Amygdala (tissue), 56 donors: ENCODE results near the gene CHTF18.

Experiments used
- DNase-seq, 56 donors: peaks; one replicate each; lab custom pipeline; 2025; lab: John Stamatoyannopoulos, UW

Gene CHTF18

DNA sequence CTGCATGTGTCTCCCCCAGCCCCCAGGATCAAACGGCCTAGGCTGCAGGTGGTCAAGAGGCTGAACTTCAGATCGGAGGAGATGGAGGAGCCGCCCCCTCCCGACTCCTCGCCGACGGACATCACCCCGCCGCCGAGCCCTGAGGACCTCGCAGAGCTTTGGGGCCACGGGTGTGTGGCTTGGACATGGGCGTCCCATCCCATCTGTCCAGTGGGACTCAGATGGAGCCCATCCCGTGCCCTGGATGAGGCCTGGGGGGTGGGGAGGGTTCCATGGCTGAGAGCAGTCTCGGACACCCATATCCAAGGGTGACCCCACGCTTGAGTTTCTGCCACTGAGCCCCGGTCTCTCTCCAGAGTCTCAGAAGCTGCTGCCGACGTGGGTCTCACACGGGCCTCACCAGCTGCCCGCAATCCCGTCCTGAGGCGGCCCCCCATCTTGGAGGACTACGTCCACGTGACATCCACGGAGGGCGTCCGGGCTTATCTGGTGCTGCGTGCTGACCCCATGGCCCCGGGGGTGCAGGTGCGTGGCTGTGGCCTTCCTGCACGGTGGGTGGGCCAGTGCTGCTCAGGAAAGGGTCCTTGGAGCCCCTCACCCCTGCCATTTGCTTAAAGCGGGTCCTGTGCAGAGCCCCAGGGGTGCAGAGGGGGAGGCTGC is 901 bp downstream of the CHTF18 start:
- DNase-seq, result no peak

DNA sequence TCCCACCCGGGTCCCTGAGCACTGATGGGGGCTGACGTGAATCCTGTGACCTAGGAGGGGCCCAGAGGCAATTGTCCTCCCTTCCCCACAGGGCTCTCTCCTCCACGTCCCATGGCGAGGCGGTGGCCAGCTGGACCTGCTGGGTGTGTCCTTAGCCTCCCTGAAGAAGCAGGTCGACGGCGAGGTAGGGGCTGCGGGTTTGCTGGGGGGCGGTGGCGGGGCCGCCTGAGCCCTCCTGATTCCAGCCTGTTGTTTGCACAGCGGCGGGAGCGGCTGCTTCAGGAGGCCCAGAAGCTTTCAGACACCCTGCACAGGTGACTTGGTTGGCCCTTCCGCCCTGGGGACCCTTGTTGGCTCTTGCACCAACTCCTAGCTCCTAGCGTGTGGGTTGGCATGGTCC is 1.7 kb downstream of the CHTF18 start:
- no peak for DNase-seq

DNA sequence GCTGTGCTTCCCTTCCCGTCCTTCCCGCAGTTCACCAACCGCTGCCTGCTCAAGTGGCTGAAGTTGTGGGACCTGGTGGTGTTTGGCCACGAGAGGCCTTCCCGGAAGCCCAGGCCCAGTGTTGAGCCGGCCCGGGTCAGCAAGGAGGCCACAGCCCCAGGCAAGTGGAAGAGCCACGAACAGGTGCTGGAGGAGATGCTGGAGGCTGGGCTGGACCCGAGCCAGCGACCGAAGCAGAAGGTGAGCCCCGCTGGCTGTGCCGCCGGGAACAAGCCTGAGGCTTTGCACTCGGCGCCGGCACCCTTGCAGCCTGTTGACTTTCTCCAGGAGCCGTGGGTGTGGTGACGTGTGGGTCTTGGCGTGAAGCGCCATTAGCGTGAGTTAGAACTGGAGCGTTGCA is 2.7 kb downstream of the CHTF18 start:
- no peak for DNase-seq

DNA sequence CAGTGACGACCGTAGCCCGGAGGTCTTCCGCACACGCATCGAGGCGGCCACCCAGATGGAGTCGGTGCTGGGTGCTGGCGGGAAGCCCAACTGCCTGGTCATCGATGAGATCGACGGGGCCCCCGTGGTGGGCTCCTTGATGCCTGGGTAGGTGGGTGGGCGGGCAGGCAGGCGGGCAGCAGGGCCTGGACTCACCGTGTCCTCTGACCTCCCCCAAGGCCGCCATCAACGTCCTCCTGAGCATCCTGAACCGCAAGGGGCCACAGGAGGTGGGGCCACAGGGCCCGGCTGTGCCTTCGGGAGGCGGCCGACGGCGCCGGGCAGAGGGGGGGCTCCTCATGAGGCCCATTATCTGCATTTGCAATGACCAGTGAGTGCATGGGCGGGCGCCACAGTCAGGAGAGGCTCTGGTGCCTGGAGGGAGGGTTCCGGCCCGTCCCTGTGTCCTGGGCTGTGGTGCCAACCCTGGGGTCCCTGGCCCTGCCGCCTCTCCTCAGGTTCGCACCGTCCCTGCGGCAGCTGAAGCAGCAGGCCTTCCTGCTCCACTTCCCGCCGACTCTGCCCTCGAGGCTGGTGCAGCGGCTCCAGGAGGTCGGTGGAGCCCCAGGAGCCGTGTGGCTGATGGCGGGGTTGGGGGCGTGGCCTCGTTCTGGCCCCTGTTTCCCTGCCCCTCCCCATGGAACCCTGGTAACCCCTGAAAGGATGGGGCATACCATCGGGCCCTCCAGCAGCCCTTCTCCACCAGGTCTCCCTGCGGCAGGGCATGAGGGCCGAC is 4.0 kb downstream of the CHTF18 start:
- DNase-seq, result no peak

DNA sequence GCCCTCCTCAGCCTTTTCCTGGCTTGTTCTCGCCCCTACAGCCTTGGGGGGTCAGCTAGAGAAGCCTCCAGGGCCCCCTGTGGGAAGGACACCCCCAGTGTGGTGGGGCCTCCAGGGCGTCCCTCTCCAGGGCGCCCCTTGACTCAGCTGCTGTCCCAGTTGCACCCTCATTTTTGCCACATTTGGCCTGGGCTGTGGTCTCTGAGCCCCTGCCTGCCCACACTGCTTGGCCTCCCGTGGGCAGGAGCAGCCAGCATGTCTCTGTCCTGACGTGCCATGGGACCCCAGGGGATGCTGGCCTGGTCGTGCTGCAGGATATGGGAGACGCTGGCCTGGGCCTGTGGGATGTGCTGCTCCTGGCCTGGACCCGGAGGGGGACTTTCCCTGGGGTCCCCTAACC is 5.0 kb downstream of the CHTF18 start:
- no peak for DNase-seq

DNA sequence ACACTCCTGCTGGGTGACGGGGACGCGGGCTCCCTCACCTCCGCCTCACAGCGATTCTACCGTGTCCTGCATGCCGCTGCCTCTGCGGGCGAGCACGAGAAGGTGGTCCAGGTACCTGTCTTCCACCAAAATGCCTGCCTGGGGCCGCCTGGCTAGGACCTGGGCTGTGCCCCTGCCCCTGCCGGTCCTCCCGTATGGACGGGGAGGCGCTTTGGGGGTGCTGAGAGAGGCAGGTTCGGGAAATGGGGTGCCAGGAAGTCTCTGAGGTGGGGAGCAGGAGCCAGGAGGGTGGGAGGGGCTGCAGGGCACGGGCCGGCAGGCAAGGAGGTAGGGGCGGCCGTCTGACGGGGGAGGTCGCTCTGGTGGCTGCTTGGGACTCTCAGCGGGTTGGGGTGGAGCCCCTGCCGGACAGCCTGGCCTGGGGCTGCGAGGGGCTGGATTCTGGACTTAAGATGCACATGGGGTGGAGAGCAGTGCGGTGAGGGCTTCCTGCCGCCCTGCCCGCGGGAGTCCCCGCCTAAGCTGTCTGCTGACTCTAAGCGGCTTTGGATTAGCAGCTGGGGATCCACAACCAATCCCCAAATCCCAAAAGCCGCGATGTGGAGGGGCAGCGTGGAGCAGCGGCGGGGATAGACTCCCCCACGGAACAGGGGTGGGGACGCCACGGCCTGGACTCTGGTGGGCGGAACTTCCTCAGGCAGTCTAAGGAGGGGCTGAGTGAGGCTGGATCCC is 5.8 kb downstream of the CHTF18 start:
- DNase-seq, result no peak

DNA sequence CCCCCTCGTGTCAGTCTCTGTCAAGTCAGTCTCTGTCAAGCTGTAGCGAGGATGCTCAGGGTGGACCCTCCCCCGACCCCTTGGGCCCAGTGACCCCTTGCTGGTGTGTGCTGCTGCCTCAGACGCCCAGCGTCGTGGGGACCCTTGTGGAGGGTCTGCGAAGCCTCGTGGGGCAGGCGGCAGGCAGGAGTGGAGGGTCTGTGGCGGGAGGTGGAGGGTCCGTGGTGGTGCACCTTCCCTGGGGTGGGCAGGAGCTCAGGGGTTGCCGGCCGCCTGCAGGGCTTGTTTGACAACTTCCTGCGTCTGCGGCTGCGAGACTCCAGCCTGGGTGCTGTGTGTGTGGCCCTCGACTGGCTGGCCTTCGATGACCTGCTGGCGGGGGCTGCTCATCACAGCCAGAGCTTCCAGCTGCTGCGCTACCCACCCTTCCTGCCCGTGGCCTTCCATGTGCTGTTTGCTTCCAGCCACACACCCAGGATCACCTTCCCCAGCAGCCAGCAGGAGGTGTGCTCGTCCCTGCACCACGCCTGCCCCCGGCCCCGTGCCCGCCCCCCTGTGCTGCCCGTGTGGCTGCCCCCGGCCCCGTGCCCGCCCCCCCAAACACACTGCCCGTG is 6.5 kb downstream of the CHTF18 start:
- no peak for DNase-seq

DNA sequence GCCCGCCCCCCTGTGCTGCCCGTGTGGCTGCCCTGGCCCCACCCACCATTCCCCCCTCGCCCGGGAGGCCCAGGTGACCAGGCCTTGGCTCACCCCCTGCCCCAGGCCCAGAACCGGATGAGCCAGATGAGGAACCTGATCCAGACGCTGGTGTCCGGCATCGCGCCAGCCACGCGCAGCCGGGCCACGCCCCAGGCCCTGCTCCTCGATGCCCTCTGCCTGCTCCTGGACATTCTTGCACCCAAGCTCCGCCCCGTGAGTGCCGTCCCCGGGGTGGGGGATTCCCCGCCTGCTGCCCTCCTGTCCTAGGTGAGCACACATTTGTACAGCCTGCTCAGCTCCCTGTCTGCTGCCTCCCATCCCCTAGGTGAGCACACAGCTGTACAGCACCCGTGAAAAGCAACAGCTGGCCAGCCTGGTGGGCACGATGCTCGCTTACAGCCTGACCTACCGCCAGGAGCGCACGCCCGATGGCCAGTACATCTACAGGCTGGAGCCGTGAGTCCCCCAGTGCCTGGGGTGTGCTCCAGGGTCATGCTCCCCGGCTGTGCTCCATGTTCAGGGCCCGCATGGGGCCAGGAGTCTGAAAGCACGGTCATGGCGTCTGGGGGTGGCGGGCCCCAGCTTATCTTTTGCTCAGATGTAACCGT is 7.3 kb downstream of the CHTF18 start:
- no peak for DNase-seq

DNA sequence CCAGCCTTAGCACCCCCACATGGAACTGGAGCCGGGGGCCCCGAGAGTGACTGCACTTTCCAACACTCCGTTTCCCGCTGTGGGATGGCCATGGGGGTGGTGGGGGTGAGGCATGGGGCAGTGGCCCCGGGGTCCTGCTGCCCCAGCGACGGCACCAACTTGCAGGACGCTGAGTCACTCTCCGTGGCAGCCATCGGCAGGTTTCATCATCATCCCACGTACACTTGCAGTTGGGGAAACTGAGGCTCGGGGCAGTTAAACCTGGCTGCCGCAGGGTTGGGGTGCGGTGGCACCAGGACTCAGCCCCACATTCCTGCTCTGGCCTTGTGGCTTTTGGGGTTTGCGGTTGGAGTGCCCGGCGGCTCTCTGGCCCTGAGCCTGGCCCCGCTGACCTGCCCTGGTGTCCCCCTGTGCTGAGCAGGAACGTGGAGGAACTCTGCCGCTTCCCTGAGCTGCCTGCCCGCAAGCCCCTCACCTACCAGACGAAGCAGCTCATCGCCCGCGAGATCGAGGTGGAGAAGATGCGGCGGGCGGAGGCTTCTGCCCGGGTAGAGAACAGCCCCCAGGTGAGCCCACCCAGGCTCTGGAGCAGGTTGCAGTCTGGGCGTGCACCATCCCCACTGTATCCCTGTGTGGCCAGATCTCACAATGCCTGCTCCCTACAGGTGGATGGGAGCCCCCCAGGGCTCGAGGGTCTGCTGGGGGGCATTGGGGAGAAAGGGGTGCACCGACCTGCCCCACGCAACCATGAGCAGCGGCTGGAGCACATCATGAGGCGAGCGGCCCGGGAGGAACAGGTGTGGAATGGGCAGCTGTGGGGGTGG is 8.1 kb downstream of the CHTF18 start:
- no peak for DNase-seq

DNA sequence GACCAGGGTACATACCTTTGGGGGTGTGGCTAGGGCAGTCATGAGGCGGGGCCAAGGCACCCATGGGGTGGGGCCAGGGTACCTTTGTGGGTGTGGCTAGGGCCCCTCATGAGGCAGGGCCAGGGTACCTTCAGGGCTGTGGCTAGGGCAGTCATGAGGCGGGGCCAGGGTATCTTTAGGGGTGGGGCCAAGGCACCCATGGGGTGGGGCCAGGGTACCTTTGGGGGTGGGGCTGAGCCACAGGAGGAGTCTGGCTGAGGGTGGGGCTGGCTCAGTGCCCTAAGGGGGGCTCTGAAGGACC is 8.7 kb downstream of the CHTF18 start:
- no peak for DNase-seq

DNA sequence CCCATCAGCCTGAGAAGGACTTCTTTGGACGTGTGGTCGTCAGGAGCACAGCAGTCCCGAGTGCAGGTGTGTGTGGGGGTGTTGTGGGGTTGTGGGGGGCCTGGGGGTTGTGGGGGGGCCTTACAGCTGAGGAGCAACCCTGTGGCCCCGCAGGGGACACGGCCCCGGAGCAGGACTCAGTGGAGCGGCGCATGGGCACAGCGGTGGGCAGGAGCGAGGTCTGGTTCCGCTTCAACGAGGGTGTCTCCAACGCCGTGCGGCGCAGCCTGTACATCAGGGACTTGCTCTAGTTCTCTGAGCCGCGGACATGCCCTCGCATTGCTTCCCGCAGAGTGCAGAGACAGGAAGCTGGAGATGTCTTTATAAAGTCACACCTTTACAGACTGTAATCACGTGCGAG is 9.3 kb downstream of the CHTF18 start:
- DNase-seq, result no peak

DNA sequence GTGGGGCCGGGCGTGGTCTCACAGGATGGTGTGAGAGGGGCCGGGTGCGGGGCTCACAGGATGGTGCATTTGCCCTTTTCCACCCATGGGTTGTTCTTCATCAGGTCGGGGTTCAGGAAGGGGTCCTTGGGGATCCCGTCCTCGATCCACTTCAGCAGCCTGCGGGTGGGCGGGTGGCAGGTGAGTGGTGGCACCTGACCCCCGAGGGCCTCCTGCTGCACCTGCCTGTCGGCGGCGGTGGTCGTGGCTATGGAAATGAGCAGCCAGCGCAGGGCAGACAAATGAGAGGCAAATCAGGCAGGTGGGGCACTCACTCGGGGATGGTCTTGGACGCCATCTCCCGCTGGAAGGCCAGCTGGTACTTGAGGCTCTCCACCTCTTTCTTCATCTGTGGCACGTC is 10.2 kb downstream of the CHTF18 start:
- DNase-seq, result no peak

DNA sequence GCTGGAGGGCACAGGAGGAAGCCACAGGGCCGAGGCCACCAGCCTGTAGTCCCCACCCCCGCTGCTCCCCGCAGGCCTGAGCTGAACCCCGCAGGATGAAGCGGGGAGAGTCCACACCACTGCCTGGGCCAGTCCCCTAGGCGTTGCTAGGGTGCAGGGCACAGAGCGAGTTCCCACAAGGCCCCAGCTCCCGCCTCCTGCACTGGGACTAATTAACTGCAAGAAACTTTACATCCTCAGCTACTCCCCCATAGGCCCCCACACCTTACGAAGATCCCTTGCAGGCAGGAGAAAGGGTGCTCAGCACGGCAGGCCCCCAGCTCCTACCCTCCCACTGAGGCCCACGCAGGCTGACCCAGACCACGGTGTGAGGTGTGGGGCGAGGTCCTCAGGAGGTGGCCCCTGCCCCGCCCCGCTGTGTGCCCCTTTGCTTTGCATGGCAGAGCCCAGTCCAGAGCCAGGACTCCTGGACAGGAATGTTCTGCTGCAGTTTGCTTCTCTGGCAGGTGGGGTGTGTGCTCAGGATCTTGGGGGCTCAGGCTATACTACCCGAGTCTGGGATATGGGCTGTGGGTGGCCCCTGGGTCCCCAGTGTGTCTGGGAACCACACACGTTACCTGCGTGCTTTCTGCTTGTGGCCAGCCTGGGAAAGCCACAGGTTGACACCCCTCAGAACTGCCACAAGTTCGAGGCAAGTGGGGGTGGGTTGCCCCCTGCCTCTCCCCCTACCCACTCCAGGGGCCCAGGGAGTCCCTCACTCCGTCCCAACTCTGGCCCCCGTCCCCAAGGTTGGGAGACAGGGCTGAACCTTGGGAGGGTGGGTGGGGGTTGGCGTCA is 10.9 kb downstream of the CHTF18 start:
- no peak for DNase-seq

DNA sequence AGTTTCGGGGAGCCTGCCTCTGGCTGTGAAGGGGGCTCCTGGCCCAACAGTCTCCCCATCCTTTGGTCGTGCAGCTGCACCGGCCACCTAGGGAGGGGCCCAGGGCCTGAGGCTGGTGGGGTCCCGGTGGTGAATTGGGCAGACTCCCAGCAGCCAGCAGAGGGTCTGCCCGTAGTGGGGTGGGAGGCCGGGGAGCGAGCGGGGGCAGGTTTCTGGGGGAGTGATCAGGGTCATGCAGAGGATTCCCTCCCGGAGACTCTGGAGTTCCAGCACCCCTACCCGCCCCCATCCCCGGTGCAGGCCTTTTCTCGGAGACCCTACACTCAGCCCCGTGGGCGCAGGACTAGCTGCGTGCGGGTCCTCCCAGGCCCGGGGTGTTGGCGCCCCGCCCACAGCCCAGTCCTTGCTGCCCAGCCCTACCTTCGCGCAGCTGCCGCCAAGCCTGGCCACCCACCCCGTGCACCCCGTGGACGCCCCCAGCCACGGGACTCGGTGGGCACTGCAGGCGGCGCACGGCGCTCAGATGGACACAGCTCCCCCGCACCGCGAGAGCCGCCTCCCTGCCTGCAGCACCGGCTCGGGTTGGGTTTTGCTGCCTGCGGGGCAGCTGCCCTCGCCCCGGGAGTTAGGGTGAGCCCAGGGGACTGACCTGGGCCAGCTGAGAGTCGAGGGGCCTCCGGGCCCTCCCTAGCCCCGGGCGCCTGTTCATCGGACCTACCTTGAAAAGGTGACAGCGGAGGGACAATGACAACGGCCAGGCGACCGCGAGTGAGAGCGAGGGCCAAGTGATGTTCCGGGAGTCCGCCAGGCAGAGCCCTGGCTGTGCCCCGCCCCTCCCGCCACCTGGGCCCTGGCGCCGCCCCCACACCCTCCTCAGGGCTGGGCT is 11.8 kb downstream of the CHTF18 start, which contains the start of gene GNG13:
Gene GNG13 (minus strand): TSS at position 787 of the 886 bp plus-strand sequence. CDS start 1,657 bp downstream, outside the sequence.
- peak in 1 of 56 donors; percentile 57 for DNase-seq

DNA sequence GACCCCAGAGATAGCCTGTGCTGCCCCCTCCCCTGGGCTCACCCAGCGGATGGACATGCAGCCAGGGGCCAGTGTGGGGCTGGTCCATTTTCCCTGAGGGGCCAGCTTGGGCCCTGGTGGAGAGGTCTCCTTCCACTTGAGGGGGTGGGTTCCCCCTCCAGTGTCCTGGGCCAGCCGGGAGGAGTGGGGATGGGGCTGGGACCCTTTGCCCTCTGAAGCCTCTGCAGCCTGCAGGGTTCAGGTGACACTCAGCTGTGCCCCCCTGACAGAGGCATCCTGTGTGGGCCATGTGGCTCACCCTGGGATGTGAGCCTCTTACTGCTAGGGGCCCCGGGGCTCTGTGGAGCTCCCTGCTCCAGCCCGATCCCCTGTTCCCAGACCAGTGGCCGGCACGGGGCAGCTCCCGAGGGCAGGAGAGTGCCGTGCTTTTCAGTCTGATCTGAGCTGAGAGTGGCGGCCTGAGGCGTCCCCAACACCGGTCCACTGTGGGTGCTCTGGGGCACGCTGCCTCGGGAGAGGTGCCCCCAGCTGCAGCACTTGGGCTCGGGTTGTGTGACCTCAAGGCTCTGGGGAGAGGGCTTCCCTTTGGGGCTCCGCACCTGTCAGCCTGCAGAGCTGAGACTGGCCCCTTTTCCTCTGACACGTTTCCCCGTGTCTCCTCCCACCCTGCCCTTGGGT is 12.6 kb downstream of the CHTF18 start:
- peak in 1 of 56 donors; percentile 57 for DNase-seq

DNA sequence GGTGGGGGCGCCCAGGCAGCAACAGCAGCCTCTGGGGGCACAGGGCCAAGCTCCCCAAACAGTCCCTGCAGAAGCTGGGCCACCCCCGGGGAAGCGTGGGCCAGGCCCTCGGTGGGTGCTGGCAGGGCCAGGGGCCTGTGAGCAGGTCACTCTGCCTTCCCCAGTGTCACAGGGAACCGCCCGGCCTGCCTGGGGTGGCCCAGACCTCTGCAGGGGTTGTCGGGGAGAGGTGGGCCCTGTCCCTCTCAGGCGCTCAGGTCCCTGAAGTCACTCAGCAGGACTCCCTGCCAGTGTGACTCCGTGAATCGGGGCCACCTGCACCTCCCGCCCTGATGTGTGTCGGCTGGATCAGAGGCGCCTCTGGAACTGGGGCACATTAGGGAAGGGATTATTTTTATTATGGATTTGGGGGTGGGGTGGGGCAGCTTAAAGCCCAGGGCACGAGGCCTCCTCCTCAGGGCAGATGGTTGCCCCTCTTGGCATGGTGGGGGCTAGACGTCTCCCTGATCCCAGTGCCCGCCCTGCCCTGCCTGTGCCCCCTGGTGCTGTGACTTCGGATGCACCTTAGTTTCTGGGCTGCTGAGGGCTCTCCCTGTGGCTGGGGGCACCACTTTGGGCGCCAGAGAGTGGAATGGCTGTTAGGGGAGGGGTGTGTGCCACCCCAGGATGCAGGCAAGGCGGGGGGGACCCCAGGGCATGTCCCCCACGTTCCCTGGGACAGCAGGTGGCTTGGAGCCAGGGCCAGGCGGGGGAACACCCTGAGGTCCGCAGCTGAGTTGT is 13.4 kb downstream of the CHTF18 start:
- no peak for DNase-seq

DNA sequence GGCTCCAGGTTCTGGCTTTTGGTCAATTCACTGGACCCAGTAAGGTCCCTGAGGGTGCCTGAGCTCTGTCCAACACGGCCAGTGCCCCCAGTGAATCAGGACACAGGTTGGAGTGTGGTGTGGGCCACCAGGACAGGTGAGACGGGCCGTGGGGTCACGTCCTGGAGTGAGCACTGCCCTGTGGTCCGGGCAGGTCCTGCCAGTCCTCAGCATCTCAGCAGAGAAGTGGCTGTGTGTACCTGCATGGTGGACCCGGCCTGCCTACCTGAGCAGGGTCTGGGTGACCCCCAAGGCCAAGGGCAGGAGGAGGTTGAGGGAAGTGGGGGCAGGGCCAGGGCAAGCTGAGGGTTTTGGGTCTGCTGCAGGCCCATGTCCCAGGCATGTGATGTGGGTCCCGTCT is 14.0 kb downstream of the CHTF18 start:
- DNase-seq, result no peak
